HEK293T (cell line): ENCODE data around the gene EML6.

Source experiments
- ARNT ChIP-seq: fragments of 450-650 bp; IDR thresholded peaks from 2 replicates; pipeline ENCODE4 v1.6.1; 2017; ENCODE audit warnings: mild to moderate bottlenecking
- BHLHE40 ChIP-seq: fragments of 450-650 bp; IDR thresholded peaks from 2 replicates; pipeline ENCODE4 v1.6.1; 2016; ENCODE audit warnings: mild to moderate bottlenecking, moderate library complexity, borderline replicate concordance
- FOXA1 ChIP-seq: fragments of 450-650 bp; IDR thresholded peaks from 2 replicates; pipeline ENCODE4 v1.6.1; 2016; ENCODE audit warnings: mild to moderate bottlenecking
- FOXK2 ChIP-seq: fragments of 450-650 bp; IDR thresholded peaks from 2 replicates; pipeline ENCODE4 v1.6.1; 2016; ENCODE audit warnings: mild to moderate bottlenecking
- FOXM1 ChIP-seq: fragments of 450-650 bp; IDR thresholded peaks from 2 replicates; pipeline ENCODE4 v1.6.1; 2017; ENCODE audit warnings: mild to moderate bottlenecking, borderline replicate concordance
- HDGF ChIP-seq: fragments of 450-650 bp; IDR thresholded peaks from 2 replicates; pipeline ENCODE4 v1.6.1; 2017; ENCODE audit warnings: antibody characterized with exemption, borderline replicate concordance
- L3MBTL2 ChIP-seq: fragments of 450-650 bp; conservative IDR thresholded peaks from 2 replicates; pipeline ENCODE4 v1.6.1; 2016; ENCODE audit warnings: mild to moderate bottlenecking
- NFRKB ChIP-seq: fragments of 450-650 bp; IDR thresholded peaks from 2 replicates; pipeline ENCODE4 v1.6.1; 2016; ENCODE audit warnings: mild to moderate bottlenecking, moderate library complexity
- PKNOX1 ChIP-seq: fragments of 450-650 bp; IDR thresholded peaks from 2 replicates; pipeline ENCODE4 v1.6.1; 2016
- SP1 ChIP-seq: fragments of 450-650 bp; IDR thresholded peaks from 2 replicates; pipeline ENCODE4 v1.6.1; 2017
- SUZ12 ChIP-seq: fragments of 450-650 bp; IDR thresholded peaks from 2 replicates; pipeline ENCODE4 v1.6.1; 2016; ENCODE audit warnings: mild to moderate bottlenecking

GRCh38 chr2:54966837-54967236 lies 243.4 kb downstream of the EML6 start:
- no peak for TF ChIP-seq ARNT
- TF ChIP-seq FOXM1, result no peak
- no peak for TF ChIP-seq SP1
- TF ChIP-seq NFRKB, result no peak
- TF ChIP-seq FOXA1, result no peak
- no peak for TF ChIP-seq L3MBTL2
- no peak for TF ChIP-seq BHLHE40
- no peak for TF ChIP-seq HDGF
- no peak for TF ChIP-seq SUZ12
- no peak for TF ChIP-seq PKNOX1
- TF ChIP-seq FOXK2, result no peak
